ENCODE data around the gene FMNL2.
A peak's percentile ranks its signal among the peaks of the same experiment; 100 is the strongest.

FMNL2 gene

DNA sequence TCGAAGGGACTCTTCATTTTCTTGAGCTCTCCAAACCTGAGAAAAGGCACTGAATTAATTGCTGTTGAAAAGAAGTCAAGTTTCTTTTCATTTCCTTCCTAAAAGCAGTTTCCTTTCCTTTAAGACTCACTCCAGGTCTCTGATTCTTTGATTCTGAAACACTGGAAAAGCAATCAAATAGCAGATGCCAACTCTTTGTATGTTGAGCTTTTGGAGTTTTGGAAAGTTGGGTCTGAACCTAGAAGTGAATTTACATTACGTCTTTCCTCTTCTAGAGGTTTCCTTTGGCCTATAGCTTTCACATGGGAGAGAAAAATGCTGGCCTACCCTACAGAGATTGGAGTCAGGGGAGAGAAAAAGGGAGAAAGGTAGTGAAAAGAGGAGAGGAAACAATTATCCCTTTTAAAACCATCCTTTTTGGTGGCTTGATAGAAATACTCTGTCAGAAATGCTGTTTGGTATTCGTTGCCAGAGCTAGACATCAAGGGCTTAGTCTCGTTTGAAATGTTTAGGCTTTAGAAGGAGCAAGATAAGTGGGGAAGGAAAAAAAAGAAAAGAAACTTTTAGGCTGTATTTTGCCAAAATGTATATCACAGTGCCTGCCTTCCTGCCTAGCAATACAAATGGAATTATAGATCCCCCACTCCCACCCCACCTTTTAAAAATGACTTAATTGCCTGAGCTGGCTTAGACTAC lies 194.6 kb downstream of the FMNL2 start:
- DNase-seq (ENCODE audit: low spot score) = no peak

DNA sequence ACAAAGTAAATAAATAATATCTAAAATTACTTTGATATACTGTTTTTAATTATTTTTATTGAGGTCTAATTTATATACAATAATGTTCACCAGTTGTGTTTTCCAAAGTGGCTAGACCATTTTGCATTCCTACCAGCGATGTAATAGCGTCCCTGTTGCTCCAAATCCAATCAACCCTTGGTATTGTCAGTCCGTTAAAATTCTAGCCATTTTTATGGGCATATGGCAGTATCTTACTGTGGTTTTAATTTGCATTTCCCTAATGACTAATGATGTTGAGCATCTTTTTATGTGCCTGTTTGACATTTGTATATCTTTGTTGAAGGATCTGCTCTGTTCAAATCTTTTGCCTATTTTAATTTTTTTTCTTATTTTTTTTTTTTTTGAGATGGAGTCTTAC lies 197.3 kb downstream of the FMNL2 start:
- no peak for DNase-seq (ENCODE audit: low spot score)

DNA sequence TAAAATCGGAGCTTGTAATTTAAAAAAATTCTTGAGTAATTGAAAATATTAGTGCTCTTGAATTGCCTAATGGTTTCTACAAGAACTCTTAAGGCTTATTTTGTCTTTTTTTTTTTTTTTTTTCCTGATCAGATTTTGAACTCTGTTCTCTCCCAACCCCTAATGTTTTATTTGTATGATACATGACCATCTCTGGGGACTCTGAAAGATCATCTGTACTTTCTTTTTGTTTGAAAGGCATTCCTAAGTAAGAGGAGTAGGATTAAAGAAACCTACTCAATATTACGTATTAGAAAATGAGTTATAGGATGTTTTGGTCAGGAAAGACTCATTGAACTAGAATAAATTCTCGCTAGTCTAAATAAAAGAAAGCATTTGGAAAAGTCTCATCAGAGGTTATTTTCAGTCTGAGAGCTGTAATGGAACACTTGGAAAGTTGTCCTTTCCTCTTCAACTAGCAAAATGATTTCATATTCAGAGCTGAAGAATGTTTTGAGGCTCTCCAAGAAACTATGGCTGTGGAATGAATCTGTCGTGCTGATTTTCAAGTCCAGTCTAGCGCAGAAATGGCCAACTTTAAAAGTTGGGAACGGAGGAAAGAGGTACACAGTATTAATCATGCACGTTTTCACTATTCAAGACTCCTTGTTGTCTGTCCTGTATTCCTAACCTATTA lies 199.6 kb downstream of the FMNL2 start:
- no peak for DNase-seq (ENCODE audit: low spot score)

DNA sequence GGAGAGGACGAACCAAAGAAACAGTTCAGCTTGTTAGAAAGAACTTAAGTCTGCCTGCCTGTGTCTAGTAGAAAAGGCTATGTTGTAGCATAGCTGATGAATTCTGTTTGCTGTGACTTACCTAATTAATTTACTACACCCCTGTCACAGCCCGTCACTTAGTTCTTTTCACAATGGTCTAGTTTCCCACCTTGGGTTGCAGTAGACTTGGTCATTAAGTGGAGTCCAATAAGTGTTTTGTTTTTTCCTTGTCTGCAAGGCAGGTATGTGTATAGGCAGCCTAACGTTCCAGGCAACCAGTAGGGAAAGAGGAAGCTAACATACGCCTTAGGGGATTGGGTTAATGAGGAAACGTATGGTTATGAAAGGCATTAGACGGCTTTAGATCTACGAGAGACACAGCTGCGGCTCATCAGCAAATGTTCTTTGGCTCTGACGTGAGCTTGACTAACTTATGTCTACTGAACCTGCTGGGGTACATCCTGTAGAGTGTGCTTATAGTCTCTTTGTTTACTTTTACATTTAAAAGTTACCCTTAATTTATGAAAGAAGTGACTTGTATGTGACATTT lies 202.2 kb downstream of the FMNL2 start:
- DNase-seq (ENCODE audit: low spot score) = no peak

DNA sequence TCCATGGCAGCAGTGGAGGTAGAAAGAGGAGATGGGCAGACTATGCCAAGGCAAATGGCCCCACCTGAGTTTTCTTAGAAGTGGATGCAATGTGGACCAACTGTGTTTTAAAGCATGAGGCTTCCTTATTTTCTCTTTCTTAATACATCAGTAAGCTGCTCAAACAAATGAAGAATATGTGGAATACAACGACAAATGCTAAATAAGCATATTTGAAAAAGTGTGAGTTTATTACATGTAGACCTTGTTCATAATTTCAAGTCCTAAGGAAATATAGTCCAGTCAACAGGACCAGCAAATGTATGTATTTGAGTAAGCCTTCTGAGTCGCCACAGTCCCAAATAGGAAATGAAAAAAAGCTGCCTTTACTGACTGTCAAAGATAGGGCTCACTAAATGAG lies 204.4 kb downstream of the FMNL2 start:
- DNase-seq (ENCODE audit: low spot score) = no peak

DNA sequence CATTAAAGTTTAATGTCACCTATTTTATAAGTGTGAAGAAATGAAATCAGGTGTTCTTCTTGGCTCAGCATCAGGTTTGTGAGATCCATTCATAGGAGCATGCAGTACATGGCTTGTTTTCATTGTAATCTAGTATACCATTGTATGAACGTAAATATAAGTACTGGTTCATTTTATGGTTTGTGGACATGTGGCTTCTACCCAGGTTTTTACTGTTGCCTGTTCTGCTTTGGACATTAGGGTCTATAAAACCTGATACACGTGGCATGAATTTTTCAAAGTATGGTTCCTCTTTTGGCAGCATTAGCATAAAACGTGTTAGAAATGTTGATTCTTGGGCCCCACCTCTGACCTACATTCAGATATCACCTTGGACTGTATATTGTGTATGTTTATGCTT lies 206.7 kb downstream of the FMNL2 start:
- no peak for DNase-seq (ENCODE audit: low spot score)

DNA sequence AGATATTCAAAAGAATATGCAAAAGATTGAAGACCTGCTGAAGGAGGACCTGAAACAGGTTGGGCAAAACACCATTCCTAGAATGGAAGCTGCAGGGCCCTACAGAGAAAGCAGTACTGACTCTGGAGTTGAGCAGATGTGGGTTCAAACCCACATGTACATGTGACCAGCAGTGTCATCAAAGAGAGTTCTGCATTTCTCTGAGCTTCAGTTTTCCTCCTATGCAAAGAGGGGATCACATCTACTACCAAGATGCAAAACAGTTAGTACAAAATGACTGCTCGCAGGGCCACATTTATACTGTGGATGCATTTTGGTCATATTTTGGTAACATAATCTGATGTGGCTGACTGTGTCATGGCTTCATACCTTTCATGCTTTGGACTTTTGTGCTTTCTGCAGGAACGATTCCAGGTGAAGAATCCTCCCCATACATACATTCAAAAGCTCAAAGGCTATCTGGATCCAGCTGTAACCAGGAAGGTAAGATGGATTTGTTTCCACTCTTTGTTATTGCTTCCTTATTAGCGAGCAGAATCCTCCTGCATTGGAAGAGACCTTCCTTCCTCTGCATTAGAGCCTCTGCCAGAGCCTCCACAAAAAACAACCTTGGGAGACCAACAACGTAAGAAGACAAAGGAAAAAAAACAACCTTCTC lies 207.5 kb downstream of the FMNL2 start:
- DNase-seq (ENCODE audit: low spot score) = no peak

DNA sequence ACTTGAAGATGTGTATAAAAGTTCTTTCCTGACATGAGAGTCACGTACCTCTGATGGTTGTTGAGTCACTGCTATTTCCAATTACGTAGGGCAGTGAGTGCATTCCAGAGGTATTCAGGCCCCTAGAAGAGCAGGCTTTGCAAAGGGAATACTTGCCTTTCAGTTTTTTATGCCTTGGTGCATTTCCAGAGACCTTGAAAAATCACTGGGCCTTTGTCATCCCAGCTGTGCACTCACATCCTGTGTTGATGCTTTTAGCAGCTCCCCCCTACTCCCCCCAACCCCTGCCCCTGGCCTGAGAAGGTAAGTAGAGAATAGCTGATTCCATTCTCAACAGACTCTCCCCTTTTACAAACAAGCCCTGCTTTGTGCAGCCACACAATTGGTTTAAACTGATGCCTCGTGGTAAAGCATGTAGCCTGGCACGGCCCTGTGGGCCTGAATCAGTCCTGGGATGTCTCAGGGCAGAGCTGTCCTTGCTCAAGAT lies 208.1 kb downstream of the FMNL2 start:
- DNase-seq (ENCODE audit: low spot score) = no peak

DNA sequence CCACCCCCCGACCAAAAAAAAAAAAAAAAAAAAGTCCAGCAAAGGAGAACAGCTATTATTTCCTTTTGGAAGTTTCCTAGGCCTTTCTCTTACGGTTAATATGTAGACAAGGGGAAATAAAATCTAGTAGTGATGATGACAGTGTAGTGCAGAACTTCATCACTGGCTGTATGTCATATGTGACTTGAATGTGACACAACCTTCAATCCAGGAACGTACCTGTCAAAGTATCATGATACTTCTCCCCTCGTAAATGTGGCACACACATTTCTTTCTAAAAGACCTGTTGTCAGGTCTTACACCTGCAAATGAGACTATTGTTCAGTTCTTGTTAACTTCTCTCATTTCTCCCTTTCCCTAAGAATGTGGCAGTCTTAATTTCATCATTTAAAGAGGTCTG lies 208.7 kb downstream of the FMNL2 start:
- DNase-seq (ENCODE audit: low spot score) = no peak

DNA sequence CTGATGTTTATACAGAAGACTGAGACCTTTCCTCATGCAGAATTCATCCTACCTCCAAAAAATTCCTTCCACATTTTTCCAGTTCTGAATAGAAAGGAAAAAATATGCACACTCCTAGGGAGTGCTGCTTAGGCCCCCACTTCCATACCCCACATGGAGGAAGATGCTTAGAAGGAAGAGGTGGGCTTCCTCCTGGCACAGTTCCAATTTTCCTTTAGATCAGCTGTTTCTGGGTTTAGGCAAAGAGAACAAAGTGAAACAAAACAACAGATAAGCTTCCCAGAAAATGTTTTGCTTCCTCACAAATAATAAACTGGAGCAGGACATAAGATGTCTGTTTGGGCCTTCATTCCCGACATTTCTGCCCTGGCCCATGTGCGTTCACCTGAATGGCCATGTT lies 209.7 kb downstream of the FMNL2 start:
- no peak for DNase-seq (ENCODE audit: low spot score)

DNA sequence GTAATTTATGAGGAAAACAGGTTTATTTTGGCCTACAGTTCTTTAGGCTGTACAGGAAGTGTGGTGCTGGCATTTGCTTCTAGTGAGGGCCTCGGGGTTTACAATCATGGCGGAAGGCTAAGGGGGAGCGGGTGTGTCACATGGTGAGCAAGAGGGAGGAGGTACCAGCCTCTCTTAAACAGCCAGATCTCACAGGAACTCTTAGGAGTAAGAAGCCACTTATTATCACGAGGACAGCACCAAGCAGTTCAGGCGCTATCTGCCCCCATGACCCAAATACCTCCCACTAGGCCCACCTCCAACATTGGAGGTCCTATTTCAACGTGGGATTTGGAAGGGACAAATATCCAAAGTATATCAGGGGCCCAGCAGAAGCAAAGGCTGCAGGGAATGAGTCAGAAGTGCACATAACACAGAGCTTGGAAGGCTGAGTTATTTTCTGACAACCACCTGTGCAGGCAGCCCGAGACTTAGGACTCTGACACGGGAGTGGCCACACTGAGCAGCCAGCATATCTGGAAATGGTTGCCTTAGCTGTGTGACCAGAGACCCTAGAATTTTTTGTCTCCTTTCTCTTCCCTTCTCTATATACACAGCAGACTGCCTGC lies 211.4 kb downstream of the FMNL2 start:
- DNase-seq (ENCODE audit: low spot score) = no peak

DNA sequence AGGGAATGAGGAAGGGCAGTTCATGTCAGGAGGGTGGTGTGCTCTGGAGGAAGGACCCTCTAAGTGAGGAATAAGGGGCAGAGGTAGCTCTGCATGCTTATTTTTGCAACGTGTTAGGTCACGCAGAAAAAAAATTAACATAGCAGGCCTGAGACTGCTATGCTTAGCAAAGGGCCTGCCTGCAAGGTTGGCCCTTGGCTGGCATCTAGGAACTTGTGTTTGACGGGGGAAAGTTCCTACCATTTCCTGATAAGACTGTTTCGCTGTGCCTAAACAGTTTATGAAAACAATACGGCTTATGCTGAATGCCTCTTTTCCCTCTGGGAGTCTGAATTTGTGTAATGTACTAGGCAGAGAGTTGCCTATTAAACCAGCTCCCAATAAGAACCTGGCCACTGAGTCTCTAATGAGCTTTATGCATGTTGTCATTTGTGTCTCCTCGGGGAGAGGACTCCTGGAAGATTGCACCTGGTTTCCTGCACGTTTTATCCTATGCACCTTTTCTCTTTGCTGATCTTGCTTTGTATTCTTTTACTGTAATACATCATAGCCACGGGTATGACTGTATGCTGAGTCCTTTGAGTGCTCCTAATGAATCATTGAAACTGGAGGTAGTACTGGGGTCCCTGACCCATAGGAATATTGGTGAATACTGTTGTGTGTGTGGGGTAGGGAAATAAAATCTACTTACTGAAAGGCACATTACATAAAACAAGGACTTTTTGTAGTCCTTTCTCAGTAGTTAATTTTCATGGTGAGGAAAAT lies 213.3 kb downstream of the FMNL2 start:
- no peak for DNase-seq (ENCODE audit: low spot score)

DNA sequence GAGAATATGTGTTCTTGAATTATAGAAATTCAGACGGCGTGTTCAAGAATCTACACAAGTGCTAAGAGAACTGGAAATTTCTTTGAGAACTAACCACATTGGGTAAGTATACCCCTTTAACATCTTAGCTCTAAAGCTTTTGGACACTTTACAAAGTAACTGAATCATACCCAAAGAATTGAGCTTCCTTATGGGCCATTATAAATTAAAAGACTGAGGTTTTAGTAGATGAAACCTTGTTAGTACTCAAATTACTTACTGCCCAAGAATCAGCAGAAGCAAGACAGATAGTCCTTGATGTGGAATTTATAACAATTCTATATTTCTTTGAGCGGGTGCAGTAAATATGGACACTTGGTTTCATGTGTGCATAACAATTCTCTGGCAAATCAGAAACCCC lies 214.0 kb downstream of the FMNL2 start:
- no peak for DNase-seq (ENCODE audit: low spot score)

DNA sequence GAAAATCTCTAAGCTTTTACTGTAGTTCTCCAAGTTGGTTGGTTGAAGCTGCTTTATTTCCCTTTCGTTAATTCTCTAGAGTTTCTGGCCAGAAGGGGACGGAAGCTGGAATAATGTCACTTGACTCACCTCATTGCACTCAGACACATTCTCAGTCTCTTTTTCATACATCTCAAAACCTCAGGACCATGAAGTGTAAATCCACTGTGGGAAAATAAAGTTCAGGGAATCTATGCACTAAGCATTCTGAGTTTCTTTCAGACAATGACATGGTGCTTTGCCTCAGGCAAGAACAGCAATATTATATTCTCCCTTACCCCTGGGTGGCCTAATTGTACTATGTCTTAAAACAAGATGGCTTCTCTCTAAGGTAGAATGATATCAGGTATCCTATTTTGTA lies 214.4 kb downstream of the FMNL2 start:
- no peak for DNase-seq (ENCODE audit: low spot score)

DNA sequence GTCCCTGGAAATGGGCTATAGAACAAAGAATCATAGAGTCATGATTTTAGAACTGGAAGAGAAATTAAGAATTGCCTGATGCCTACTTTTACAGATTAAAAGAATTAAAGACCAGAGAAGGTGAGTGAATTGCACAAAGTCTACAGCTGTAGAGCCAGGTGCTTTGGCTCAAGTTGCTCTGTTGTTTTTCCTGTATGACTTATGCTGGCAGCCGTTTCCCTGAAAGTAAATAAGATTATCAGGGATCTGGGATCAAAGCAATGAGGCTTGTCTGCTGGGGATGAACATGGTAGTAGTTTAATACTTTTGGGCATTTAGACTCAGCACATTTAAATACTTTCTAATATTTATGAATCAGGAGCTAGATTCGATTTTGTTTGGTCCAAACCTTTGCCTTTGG lies 215.4 kb downstream of the FMNL2 start:
- DNase-seq (ENCODE audit: low spot score) = no peak

DNA sequence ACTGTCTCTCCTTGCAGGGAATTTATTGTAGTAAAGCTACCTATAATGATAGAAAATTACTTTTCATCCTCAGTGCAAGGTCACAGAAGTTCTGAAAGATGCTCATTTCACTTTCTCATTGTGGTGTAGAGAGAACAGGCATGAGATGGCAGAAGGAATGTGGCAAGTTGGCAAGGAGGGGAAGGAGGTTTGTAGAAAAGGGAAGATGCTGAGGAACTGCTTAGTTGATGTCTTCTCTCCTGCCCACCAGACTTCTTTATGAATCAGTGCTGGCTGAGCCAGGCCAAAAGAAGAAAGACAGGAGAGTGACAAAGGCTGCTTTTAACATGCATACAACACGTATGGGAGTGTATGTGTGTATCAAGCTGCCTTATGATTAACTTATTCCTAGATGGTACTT lies 217.9 kb downstream of the FMNL2 start:
- no peak for DNase-seq (ENCODE audit: low spot score)

DNA sequence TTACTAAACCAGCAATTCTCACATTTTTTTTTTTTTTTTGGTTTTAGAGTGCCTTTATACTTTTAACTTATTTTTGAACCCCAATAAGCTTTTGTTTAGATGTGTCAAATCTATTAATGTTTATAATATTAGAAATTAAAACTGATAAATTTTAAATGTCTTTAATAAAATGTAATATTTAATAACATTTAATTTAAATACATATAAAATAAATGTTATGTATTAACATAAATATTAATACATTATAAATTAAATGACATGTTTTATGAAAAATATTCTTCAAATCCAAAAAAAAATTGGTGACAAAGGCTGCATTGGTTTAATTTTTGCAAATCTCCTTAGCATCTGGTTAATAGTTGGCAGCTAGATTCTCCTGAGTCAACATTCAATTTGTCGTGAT lies 218.5 kb downstream of the FMNL2 start:
- no peak for DNase-seq (ENCODE audit: low spot score)

DNA sequence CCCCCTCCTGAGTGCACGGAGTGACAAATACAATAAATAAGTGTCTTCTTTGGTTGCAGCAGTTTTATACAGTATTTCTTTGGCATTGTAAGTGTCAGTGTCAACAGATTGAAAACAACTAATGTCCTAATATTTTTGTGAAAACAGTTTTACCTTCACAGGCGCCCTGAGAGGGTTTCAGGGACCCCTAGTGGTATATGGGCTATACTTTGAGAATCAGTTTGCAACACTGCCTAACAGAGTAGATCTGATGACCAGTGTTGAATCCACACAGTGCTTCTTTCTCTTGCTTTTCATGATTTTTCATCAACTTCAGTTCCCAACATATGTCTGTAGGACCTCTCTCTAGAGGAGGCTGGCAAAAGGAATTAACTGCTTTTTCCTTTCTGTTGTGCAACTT lies 220.1 kb downstream of the FMNL2 start:
- DNase-seq (ENCODE audit: low spot score) = no peak

DNA sequence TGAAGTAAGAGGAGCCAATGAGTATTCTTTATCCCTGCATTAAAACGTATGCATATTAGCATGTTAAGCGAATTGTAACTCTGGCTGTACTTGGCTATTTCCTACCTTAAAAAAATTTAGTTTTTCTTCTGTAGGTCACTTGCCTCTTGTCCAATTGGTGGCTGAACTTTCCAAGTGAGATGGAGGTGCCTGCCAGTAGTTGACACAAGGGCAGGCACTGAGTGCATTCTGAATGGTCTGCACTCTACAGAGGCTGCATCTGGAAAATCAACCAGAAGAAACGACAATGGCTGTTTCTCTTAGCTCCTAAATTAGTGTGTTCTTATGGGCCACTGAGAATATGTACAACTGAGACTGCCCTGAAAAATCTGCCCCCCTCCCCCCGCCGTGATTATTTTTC lies 221.5 kb downstream of the FMNL2 start:
- DNase-seq (ENCODE audit: low spot score) = no peak

DNA sequence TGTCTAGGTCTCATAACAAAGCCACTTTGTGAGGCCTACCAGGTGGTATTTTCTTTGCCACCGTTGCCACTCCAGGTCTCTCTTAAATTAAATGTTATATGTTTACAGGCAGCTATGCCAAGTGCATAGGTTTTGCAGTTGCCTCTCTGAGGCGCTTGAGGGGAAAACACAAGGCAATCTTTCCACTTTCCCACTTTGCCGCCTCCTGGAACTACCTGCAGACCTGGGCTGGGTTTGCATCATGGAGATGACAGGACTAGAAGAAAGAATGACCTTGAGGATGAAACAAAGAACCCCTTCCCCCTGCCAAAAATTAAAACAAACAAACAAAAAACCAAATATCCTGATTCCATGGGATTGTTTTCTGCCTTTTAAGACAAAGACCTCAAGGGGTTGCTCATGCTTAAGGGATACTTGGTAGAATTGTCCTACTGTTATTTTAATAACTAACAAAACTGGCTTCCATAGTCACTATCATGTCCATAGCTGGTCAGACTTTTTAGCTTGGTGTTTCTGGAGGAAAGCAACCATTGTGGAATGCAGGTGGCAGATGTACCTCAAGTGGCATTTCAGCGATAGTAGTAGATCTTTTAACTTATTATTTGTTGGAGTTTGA lies 222.4 kb downstream of the FMNL2 start:
- peak; percentile 58 for DNase-seq (ENCODE audit: low spot score)

Data from hematopoietic multipotent progenitor cell treated with erythropoietin and hydrocortisone succinate and interleukin-3 and kit ligand, for 17 days (in vitro differentiated cells).